22Rv1 (cell line): ENCODE data around the gene PLA2R1.

Experiments
- ZFX ChIP-seq: fragments of 450-650 bp; IDR thresholded peaks from 2 replicates; pipeline ENCODE4 v1.6.1; 2017; ENCODE audit warnings: antibody characterized with exemption, borderline replicate concordance
- TF ChIP-seq, protein P1 (sequence below): fragments of 450-650 bp; IDR thresholded peaks from 2 replicates; pipeline ENCODE4 v1.5.1; 2017; ENCODE audit warnings: mild to moderate bottlenecking

DNA sequence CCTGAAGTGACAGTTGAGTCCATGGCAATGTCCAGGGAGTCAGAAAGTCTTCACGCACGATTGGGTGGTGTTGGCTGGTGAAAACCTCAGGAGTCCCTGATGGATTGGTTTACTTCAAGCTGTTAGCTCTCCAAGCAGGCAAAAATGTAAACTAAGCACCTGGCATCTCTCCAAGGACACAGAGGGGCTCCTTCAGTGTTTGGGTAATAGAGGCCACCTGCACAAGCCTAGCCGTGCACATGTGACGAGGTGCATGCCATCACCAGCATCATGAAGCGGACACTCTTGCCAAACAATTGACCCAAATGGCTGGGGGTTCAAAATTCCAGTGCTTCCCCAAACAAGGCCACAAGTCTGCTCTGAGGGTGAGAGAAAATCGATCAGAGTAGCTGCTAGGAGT, 159.7 kb downstream of the PLA2R1 start:
- TF ChIP-seq, protein P1, sequence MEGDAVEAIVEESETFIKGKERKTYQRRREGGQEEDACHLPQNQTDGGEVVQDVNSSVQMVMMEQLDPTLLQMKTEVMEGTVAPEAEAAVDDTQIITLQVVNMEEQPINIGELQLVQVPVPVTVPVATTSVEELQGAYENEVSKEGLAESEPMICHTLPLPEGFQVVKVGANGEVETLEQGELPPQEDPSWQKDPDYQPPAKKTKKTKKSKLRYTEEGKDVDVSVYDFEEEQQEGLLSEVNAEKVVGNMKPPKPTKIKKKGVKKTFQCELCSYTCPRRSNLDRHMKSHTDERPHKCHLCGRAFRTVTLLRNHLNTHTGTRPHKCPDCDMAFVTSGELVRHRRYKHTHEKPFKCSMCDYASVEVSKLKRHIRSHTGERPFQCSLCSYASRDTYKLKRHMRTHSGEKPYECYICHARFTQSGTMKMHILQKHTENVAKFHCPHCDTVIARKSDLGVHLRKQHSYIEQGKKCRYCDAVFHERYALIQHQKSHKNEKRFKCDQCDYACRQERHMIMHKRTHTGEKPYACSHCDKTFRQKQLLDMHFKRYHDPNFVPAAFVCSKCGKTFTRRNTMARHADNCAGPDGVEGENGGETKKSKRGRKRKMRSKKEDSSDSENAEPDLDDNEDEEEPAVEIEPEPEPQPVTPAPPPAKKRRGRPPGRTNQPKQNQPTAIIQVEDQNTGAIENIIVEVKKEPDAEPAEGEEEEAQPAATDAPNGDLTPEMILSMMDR, result no peak
- no peak for TF ChIP-seq ZFX
